Endometrium (tissue), 2 donors: Measurements from ENCODE around the gene NME7.

Source experiments
- FAIRE-seq: peaks from 2 replicates; lab custom pipeline; 2012; peaks lifted over from hg19 to GRCh38; lab: Jason Lieb, UNC
- donor health status: control.
- donor health status: control.

Gene NME7

DNA sequence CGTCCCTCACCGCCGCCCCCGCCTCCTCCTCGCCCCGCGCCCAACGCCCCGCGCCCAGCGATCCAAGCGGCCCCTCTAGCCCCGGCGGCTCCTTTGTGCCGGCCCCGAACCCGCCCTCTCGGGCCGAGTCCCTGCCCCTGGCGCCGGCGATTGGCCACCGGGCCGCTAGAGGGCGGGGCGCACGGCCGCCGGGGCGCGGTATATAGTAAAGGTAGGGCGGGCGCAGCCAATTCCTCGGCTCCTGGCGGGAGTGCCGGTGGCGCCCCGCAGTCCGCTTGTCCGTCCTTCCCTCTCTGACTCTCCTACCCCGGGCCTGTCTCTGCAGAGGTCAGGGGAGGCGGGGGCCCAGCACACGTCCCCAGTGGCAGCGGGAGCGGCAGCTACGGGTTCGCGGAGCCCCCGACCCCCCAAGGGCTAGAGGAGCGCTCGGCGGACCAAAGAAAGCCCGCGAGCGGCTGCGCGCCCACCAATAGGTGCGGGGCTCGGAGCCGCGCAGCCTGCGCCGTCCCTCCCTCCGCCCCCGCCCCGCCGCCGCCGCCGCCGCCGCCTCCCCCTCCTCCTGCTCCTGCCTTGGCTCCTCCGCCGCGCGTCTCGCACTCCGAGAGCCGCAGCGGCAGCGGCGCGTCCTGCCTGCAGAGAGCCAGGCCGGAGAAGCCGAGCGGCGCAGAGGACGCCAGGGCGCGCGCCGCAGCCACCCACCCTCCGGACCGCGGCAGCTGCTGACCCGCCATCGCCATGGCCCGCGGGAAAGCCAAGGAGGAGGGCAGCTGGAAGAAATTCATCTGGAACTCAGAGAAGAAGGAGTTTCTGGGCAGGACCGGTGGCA lies 261.3 kb downstream of the NME7 start, which contains the start of gene ATP1B1:
TSS of gene ATP1B1 (plus strand) at position 596 of the 826 bp plus-strand sequence. CDS start at position 736, 140 bp downstream.
- FAIRE-seq: no peak

DNA sequence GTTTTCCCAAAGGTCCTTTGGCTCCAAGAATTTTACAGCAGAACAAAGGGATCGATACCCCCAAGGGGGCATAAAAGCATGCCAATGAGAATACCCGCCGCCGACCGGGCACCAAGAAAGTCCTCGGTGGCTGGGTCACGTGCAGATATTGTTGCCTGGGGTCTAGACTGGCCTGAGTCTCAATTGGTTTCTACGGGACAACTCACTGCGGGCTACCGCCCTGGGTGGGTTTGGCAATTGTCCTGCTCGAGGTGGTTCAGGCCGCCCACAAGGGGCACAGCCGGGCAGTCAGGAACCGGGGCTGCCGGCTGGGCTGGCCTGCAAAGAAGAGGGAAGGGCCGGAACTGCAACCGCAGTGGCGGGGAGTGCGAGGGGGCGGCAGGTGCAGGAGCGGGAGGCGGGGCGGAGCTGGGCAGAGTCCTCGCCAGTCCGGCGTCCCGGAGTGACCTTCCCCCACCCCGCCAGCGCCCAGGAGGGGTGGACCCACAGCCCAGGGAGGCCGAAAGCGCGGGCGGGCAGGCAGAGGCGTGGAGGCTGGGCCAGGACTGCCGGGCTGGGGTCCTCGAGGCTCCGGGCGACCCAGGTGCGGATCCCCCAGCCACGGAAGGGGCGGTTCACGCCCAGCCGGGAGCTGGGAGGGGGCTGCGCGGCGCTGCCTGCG lies 262.0 kb downstream of the NME7 start:
- no peak for FAIRE-seq

DNA sequence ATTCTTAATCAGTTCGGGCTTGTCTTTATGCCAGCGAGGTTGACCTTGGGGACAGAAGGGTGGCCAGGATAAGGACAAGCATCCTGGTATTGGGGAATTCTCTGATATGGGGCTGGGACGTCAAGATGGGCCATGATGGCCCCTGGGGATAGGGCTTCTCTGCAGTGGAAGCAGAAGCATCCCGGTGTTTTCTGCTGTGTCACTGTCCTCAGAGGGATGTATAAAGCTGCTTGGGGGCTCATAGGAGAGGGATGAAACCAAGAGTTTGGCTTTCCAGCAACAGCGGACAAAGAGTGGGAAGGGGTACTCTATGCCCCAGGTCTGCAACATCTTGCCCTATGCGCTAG lies 262.5 kb downstream of the NME7 start:
- FAIRE-seq: no peak

DNA sequence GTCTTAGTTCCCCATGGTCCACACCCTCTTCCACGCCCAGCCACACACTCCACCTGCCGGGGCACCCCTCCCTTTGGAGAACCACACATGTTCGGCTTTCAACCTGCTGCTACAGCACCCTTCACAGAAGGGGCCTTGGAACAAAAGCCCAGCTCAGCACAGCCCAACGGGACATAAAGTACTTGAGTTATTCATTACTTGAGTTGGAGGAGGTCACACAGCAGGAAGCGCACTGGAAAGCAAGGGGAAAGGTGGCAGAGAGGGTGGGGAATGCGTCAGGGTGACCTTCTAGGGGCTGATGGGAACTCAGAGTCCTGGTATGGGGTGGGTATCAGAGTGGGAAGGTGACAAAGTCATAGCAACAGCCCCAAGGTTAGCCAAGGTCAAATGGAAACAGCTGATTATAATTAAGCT lies 264.1 kb downstream of the NME7 start:
- no peak for FAIRE-seq

DNA sequence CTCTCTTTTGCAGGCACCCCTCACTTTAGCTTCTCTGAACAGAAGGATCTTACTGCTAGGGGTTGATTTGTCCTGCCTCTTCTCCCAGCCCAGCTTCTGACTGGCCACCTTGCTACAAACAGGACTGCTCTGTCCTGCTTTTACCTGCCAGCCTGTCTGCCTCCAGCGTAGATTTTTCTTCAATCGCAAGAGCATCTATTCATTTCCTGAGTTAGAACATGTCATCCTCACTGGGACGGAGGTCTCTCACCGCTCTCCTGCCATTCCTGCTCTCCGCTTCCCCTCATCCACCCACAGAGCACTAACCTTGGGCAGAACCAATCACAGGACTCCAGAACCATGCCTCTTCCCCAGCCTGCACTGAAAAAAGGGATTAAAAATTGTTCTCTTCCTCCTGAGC lies 264.6 kb downstream of the NME7 start:
- FAIRE-seq: no peak

DNA sequence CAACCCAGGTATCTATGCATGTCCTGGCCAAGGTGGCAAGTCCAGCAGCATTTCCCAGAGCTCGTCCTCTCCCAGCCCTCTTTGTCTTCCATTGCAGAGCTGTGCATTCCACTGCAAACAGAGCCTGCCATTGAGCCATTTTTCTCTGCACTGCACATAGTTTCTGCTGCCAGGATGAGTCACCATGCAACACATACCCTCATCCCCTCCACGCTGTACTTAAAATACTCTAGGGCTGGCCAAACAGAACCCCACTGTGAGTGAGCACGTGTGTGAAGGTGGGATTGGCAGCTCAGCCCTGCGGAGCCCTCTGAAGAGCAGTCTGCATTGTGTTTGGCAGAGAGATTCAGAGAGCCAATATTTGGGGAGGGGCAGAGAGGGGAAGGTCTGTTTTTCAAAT lies 265.0 kb downstream of the NME7 start:
- FAIRE-seq: no peak

DNA sequence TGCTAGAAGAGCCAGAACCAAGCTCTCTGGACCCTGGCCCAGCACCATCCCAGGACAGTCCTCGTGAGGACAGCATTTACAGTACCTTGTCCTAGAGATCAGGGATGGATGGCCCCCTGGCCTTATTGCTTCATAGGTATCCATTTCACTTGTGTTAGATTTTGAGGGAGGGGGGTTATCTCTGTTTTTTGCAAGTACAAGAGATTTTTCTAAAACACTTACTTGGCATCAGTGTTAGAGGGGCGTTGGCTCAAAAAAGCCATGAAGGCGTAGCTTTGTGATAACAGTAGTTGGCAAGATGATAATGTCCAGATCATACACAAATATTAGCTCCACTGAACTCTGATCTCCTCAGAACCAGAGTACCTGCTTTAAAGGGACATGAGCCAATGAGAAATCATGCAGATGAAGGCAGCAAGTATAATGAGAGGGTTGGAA lies 266.9 kb downstream of the NME7 start:
- no peak for FAIRE-seq

DNA sequence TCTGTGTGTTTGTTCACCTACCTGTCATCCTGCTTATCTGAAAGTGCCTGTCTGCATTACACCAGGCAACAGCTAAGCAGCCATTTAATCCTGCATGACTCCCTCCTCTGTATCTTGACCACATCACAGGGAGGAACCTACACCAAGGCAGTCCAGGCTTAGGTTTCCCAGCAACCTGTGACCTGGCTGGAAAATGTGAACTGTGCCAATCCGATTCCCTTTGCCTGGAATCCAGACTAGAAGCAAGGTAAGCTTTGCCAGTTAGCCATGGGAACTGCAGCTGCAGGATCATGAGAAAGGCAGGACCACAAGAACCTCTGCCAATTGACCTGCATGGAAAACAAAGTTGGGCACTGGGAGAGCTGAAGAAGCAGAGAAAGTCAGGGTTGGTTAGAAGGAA lies 267.4 kb downstream of the NME7 start:
- no peak for FAIRE-seq

DNA sequence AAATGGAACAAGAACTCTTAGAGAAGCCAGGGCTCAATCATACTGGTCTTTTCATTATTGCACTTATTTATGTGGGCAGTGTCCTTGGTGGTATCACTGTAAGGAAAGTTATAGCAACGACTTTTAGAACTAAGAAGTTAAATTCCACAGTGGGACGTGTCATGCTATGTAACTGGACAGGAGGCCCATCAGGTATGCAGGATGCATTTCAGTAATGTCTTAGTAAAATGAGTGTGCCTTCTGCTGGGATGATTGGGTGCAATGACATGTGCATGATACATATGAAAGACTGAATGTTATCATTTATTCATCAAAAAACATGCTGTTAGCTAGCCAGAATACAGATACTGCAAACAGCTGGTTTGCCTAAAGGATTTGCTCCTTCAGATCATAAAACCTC lies 268.0 kb downstream of the NME7 start:
- FAIRE-seq: no peak

DNA sequence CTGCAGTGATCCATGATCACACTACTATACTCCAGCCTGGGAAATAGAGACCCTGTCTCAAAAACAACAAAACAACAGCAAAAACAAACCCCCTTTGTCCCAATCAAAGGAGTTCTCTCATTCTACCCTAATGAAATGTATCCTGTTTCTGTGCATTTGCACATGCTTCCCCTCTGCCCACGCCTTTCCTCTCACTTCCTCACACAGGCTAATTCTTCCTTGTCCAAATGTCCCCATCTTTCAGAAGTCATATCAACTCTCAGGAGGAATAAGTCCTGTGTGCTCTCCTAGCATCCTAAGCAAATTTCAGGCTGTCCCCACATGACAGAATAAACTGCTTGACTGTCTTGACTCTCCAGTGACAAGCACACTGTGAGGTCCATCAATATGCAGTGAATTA lies 269.2 kb downstream of the NME7 start:
- no peak for FAIRE-seq

DNA sequence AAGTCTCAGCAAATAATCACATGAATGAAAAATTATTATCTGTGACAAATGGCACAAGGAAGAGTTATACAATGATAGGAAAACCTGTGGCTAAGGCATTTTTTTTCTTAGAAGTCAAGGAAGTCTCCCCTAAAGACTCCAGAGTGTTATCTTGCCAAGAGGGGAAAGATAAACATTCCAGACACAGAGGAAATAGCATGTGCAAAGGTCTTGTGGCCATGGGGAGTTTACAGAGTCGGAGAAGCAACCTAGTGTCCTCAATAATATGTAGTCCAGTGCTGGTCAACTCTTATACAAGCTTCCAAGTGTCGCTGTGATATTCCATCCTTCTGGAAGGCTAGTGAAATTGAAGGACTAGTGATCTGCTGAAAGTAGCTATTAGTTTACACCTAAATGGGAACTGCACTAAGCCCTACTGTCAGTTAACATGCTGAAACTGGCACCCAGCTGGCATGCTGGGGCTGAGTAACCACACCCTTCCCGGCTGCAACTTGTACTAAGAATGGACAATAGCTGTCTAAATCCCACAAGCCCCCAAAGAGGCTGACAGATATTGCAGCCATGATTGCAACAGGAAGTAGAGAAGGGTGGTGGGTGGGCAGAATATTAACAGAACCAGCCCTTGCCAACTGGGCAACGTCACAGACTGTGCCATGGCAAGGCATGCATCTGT lies 272.6 kb downstream of the NME7 start:
- FAIRE-seq: no peak

DNA sequence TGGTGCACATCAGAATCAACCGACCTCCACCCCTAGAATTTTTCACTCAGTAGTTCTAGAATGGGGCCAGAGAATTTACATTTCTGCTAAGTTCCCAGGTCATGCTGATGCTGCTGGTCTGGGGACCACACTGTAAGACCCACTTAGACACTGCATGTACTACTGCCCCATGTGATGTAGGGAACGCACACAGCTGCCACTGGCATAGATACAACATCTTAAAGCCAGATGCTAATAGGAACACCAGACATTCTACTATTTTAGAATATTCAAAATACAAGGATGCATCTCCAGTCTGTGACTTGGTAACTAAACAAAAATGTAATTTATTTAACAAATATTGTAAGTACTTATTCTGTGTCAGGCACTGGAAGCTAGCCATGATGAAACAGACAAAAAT lies 275.2 kb downstream of the NME7 start:
- FAIRE-seq: no peak

DNA sequence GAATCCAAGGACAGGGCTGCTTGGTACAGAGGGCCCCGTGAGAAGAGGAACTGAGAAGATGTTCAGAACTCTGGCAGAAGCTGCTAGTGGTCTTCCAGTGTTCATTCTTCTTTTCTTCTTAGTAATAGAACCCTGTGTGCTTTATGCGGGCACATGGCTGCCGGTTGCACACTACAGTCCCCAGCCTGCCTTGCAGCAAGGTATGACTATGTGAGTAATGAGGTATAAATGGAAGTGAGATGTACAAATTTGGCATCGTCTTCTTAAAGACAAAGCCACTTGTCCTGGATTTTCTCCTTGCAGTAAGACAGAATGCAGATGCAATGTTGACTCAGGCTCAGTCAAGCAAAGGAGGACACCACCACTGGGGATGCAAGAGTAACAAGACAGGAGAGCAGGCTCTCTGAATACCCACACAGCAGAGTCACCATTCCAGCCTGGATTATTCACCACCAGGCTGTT lies 276.1 kb downstream of the NME7 start:
- no peak for FAIRE-seq

DNA sequence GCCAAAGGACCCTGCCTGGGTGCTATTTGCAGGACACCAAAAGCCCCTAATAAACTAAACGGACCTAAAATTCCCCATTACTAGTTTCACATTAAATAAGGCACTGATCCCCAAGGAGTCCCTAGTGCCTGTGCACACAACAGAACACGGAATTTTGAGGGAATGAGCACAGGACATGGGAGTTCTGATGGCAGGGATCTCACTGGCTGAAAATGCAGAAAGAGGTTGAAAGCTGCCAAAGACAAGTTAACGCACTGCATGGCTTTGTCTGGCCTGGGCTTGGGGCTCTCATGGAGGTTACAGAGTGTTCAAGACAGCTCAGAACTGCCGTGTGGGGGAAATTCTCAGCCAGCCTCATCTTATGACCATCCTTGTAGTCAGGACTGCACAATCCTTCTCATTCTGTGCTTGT lies 276.7 kb downstream of the NME7 start:
- FAIRE-seq: no peak

DNA sequence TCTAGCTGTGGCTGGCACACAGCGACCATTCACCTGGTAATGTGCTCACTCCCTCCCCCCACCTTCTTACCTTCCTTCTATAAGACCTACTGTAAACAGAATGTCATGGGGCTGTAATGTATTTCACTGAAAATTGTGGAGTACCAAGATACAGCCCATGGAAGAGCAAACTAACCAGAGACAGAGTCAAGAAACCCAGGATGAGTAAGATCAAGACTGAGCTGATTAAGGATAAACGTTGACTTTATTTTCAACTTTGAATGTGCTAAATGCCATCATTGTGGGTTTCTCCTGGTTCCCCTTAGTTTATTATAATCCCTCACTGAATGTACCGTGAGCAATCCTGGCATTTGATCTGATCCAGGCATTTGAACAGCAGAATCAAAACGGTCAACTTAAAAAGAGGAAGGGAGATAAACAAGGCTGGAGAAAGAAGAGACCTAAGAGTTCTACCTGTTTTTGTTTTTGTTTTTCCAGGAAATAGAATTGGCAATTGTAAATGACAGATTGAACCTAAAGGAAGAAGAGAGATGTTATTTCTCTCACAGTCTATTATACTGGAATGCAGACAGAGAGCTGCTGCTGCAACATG lies 277.2 kb downstream of the NME7 start:
- no peak for FAIRE-seq

DNA sequence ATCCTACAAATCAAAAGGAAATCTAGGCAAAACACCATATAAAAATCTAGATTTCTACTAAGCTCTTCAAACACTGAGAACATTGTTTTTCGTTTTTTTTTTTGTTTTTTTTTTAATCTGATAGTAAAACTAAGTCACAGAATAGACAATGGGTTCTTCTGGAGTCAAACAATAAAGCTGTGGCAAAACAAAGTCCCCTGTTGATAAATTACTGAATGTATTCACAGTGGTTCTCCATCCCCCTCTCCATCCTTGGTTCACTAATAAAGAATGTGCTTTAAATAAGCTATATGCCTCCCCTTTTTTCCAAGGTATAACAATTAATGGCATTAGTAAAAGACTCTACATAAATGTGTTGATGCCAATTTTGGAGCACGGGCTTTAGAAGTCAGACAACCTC lies 277.8 kb downstream of the NME7 start:
- no peak for FAIRE-seq

DNA sequence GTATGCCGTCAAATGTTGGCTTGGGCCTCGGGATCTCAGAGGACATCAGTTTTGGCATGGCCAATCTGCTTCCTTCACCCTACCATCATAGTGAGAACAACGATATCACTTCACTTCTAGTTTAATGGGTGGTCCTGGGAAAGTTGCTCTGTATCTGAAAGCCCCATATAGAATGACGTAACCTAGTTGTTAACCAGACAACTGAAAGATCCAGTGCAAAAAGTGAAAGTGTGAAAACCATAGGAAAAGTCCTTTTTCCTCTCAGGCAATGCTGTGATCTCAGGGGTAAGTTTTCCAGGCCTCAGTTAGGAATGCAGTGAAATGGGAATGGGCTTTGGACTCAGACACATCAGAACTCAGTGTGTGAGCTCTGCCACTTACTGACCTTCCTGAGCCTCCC lies 279.7 kb downstream of the NME7 start:
- FAIRE-seq: no peak

DNA sequence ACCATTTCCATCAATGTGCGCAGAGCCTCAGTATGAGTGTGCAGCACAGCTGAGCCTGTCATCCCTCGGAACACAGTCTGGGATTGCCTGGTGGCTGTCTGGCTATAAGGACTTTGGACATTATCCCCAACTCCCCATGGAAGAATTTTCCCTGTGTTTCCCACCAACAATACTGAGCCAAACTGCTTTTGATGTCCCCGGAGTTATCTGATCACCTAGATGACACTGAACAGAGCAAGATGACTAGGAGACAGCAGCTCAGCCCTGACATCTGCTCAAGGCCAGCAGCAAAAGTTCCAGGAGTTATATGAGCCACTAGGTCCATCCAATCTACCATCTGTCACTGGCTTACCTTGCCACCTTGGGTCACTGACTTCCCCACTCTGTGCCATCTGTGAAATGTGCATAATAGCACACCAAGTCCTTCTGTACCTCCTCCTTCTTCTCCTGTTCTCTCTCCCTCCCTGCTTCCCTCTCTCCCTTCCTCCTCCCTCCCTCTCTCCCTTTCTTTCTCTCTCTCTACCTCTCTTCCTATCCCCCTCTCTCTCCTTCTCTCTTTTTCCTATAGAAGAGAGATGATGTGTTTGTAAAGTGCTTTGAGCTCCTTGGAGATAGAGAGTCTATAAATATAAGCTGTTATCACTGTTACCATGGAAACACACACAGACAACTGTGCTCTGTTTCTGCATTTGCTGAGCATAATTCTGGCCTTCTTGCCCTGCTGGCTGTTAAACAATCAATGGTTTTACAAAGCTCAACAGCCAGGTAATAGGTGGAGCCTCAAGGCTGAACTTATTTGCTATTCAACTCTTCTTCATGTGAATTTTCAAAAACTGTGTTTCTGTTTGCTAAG lies 280.8 kb downstream of the NME7 start:
- FAIRE-seq: no peak

DNA sequence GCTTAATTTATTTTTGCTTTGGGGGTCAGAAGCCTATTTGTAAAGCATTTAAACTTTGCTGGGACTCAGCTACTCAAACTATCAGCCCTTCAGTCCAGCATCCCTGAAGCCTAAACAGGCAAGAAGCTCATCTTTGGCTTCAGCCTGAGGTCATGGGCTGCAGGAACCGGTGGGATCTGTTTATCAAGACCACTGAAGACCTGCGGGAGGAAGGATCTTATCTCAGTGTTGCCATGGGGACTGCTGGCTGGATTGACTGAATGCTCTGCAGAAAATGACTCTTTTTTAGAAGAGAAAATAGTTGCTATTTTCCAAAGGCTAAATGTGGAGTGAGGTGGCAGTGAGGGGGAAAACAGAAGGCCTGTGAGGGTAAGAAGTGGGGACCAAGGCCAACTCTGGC lies 281.7 kb downstream of the NME7 start:
- no peak for FAIRE-seq
